LNCaP clone FGC (cell line): ENCODE results near the gene ZNF219.
A peak's percentile ranks its signal among the peaks of the same experiment; 100 is the strongest.

Source experiments
- DNase-seq: peaks from one replicate; pipeline ENCODE4 v3.0.0-alpha.2; 2011; ENCODE audit warnings: low read depth
- H3K4me3 ChIP-seq: 2 replicates; pipeline ENCODE4 v1.5.1; 2011; ENCODE audit warnings: mild to moderate bottlenecking, low read depth, low read length, control low read depth
- CTCF ChIP-seq: IDR thresholded peaks from 2 replicates; pipeline ENCODE4 v1.5.1; 2012; ENCODE audit warnings: mild to moderate bottlenecking; ENCODE audit not compliant: control insufficient read depth, insufficient read depth; ENCODE audit errors: extremely low read depth

ZNF219 gene

GRCh38 chr14:21098076-21098891 is at the start of gene ZNF219:
TSS of gene ZNF219 (minus strand) at chr14:21098655. CDS start at chr14:21093591, 5,064 bp downstream.
- DNase-seq: no peak
- no peak for TF ChIP-seq CTCF
- peak within 1 kb of the TSS; percentile 72 for H3K4me3 ChIP-seq

- no peak for DNase-seq
- TF ChIP-seq CTCF: no peak
- H3K4me3 ChIP-seq: no peak overlapping the region
Observed at GRCh38 chr14:21145437-21145836, 47.0 kb upstream of the ZNF219 start.

GRCh38 chr14:21142357-21142756 is 43.9 kb upstream of the ZNF219 start:
- no peak overlapping the region for H3K4me3 ChIP-seq
- DNase-seq: no peak
- TF ChIP-seq CTCF: no peak

- peak; percentile 49 for TF ChIP-seq CTCF
- no peak for DNase-seq
- no peak overlapping the region for H3K4me3 ChIP-seq
Observed at GRCh38 chr14:21136024-21136423, 37.6 kb upstream of the ZNF219 start.

- TF ChIP-seq CTCF: no peak
- no peak overlapping the region for H3K4me3 ChIP-seq
- no peak for DNase-seq
Observed at GRCh38 chr14:21133901-21134300, 35.4 kb upstream of the ZNF219 start.

- H3K4me3 ChIP-seq: no peak overlapping the region
- TF ChIP-seq CTCF: no peak
- DNase-seq: no peak
Observed at GRCh38 chr14:21123429-21123828, 25.0 kb upstream of the ZNF219 start.

- no peak overlapping the region for H3K4me3 ChIP-seq
- TF ChIP-seq CTCF: no peak
- DNase-seq: no peak
Observed at GRCh38 chr14:21121122-21121521, 22.7 kb upstream of the ZNF219 start.
